Ishikawa (cell line): ENCODE results near the gene OR51D1.

Source experiments
- EP300 ChIP-seq: IDR thresholded peaks from 2 replicates; pipeline ENCODE4 v1.6.1; 2012; ENCODE audit warnings: borderline replicate concordance
- NFIC ChIP-seq: IDR thresholded peaks from 2 replicates; pipeline ENCODE4 v1.6.1; 2012
- RAD21 ChIP-seq: IDR thresholded peaks from 2 replicates; pipeline ENCODE4 v1.6.1; 2012; ENCODE audit warnings: low read depth
- TAF1 ChIP-seq: IDR thresholded peaks from 2 replicates; pipeline ENCODE4 v1.6.1; 2012; ENCODE audit warnings: low read depth, mild to moderate bottlenecking
- TF ChIP-seq, protein P1 (sequence below): IDR thresholded peaks from 2 replicates; pipeline ENCODE4 v1.6.1; 2012; ENCODE audit warnings: low read depth, mild to moderate bottlenecking

DNA sequence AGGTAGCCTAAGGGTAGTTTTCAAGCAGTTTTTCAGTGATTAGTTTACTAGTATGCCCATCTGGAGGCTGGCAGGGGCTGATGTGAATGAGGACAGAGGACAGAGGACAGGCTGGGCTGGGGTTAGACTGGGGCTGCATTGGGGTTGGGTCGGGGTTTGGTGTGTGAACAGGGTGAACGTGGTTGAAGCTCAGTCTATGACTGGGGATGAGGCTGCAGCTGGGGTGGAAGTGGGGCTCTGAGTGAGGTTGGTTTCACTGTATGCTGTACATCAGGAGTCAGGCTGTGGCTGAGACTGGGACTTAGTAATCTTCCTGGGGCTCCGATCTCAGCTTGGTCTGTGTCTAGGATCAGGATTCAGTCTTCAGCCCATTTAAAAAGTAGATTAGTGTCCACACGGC, 7.0 kb downstream of the OR51D1 start:
- TF ChIP-seq EP300 (no peak), RAD21 (no peak), TAF1 (no peak), NFIC (no peak)
- TF ChIP-seq, protein P1, sequence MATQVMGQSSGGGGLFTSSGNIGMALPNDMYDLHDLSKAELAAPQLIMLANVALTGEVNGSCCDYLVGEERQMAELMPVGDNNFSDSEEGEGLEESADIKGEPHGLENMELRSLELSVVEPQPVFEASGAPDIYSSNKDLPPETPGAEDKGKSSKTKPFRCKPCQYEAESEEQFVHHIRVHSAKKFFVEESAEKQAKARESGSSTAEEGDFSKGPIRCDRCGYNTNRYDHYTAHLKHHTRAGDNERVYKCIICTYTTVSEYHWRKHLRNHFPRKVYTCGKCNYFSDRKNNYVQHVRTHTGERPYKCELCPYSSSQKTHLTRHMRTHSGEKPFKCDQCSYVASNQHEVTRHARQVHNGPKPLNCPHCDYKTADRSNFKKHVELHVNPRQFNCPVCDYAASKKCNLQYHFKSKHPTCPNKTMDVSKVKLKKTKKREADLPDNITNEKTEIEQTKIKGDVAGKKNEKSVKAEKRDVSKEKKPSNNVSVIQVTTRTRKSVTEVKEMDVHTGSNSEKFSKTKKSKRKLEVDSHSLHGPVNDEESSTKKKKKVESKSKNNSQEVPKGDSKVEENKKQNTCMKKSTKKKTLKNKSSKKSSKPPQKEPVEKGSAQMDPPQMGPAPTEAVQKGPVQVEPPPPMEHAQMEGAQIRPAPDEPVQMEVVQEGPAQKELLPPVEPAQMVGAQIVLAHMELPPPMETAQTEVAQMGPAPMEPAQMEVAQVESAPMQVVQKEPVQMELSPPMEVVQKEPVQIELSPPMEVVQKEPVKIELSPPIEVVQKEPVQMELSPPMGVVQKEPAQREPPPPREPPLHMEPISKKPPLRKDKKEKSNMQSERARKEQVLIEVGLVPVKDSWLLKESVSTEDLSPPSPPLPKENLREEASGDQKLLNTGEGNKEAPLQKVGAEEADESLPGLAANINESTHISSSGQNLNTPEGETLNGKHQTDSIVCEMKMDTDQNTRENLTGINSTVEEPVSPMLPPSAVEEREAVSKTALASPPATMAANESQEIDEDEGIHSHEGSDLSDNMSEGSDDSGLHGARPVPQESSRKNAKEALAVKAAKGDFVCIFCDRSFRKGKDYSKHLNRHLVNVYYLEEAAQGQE, result no peak
